HG02943 (cell line): ENCODE data around the gene ZNF443.
"Not testable (repeated sequence)": the region's sequence is repeated elsewhere in the genome, so short reads cannot be mapped to it uniquely, and the experiment has no call there.

ENCODE experiments used
- ATAC-seq: cut with Tn5 transposase; IDR thresholded peaks from one replicate; pipeline ENCODE4 v1.9.1; 2021; ENCODE audit warnings: mild to moderate bottlenecking, low read depth, moderate library complexity; ENCODE audit not compliant: unreplicated experiment

ZNF443 gene

GRCh38 chr19:12425236-12425887 is 15.5 kb downstream of the ZNF443 start:
- no peak for ATAC-seq

- ATAC-seq = not testable (repeated sequence)
Measured at GRCh38 chr19:12417273-12417672, 23.5 kb downstream of the ZNF443 start.

GRCh38 chr19:12411893-12412292 is 28.9 kb downstream of the ZNF443 start:
- ATAC-seq = no peak

- ATAC-seq = peak; percentile 53
Measured at GRCh38 chr19:12400633-12401502, 40.0 kb downstream of the ZNF443 start, which contains the start of gene ZNF799. TSS of gene ZNF799 (minus strand) at chr19:12401271. CDS start at chr19:12401070, 201 bp downstream.

- peak; percentile 54 for ATAC-seq
Measured at GRCh38 chr19:12399901-12400632, 40.8 kb downstream of the ZNF443 start.

GRCh38 chr19:12391148-12391547 is 49.7 kb downstream of the ZNF443 start:
- ATAC-seq = not testable (repeated sequence)

- ATAC-seq = not testable (repeated sequence)
Measured at GRCh38 chr19:12386365-12386764, 54.5 kb downstream of the ZNF443 start.

GRCh38 chr19:12380444-12380737 is 60.4 kb downstream of the ZNF443 start:
- no peak for ATAC-seq

GRCh38 chr19:12379732-12380443 is 60.9 kb downstream of the ZNF443 start:
- no peak for ATAC-seq
